ENCODE data around the gene NFYC. TPM values are rescaled to one million over a fixed set of nuclear protein-coding genes. Genes with fewer than 3 reads are reported as not detected.

The NFYC gene
- total and polyA plus RNA-seq, 8 donors = 54.6 to 98.1 (median 86.0) TPM

DNA sequence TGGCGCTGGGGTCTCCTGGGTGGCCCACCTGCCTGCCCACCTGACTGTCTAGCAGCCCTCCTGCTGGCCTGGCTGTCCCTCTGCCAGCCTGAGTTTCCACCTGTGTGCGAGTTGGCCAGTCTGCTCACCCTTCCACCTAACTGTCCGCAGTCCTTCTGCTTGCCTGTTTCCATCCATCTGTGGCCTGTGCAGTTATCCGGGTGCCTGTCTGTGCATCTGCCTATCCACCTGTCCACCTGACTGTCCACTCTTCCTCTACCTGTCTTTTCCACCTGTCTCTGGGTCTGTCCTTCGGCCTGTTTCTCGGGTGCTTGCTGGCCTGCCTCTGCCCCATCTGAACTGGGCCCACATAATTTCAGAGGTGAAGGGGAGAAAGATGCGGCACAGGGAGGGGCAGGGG is 93.9 kb downstream of the NFYC start:
- Histone ChIP-seq H3K27me3 (peaks cover 0 to 40% of the 10 kb centered on the region in 2 donors), H3K36me3 (no peaks in the 10 kb centered on the region), H3K9me3 (no peaks in the 10 kb centered on the region), H3K4me1 (peaks cover 7 to 12% of the 10 kb centered on the region in 2 donors), H3K4me3 (no peak overlapping the region), H3K27ac (no peak overlapping the region)
- ATAC-seq (no peak), DNase-seq (no peak)
- TF ChIP-seq, protein P1, sequence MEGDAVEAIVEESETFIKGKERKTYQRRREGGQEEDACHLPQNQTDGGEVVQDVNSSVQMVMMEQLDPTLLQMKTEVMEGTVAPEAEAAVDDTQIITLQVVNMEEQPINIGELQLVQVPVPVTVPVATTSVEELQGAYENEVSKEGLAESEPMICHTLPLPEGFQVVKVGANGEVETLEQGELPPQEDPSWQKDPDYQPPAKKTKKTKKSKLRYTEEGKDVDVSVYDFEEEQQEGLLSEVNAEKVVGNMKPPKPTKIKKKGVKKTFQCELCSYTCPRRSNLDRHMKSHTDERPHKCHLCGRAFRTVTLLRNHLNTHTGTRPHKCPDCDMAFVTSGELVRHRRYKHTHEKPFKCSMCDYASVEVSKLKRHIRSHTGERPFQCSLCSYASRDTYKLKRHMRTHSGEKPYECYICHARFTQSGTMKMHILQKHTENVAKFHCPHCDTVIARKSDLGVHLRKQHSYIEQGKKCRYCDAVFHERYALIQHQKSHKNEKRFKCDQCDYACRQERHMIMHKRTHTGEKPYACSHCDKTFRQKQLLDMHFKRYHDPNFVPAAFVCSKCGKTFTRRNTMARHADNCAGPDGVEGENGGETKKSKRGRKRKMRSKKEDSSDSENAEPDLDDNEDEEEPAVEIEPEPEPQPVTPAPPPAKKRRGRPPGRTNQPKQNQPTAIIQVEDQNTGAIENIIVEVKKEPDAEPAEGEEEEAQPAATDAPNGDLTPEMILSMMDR (IDR thresholded peaks at IDR 0.05) = no peak
- intact Hi-C loops (cut with DNase I) = no loop called here

DNA sequence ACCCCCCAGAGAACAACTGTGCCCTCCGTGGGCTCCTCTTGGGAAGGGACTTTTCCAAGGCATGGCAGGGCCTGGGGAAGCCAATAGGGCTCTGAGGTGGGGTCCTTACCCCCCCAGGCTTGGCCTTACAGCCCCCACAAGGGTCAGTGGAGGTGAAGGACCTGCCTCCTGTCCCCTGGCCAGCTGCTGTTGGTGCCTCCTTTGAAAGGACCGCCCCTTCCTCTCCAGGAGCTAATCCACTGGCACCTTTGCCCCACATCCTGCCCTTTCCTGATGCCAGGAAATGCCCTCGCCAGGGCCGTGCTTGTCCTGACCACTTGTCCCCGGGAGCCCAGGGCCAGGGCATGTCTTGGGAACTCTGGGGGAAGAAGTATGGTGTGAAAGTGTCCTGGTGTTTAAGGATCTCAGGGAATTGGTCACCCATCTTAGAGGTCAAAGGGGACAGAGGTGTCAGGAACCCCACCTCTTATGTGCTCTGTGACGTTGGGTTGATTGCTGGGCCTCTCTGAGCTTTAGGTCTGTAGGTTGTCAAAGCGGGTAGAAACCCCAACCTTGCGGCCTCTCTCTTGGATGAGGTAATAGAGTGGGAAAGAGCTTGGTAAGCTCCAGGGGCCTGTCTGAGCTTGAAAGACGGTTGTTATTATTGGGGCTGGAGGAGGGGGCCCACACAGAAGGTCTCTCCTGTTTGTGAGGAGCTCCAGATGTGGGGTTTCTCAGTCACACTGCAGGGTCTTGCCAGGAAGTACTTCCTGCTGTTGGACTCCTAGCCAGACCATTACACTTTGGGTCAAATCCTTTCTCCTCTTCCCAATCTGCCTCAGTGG is 94.9 kb downstream of the NFYC start:
- H3K27ac ChIP-seq = no peak overlapping the region
- H3K27me3 ChIP-seq = peaks cover 0 to 38% of the 10 kb centered on the region in 2 donors
- TF ChIP-seq, protein P1 (IDR thresholded peaks at IDR 0.05) = no peak
- no peak overlapping the region for H3K4me3 ChIP-seq
- no peaks in the 10 kb centered on the region for H3K9me3 ChIP-seq
- peak in 1 of 4 donors; percentile 35 for DNase-seq
- ATAC-seq = no peak
- peaks cover 7 to 12% of the 10 kb centered on the region in 2 donors for H3K4me1 ChIP-seq
- no peaks in the 10 kb centered on the region for H3K36me3 ChIP-seq
- intact Hi-C loops (cut with DNase I) = no loop called here

- no peaks in the 10 kb centered on the region for H3K36me3 ChIP-seq
- DNase-seq (no peak), ATAC-seq (no peak)
- H3K27ac ChIP-seq = no peak overlapping the region
- TF ChIP-seq, protein P1 (IDR thresholded peaks at IDR 0.05) = no peak
- H3K27me3 ChIP-seq = peaks cover 0 to 30% of the 10 kb centered on the region in 2 donors
- intact Hi-C loops (cut with DNase I) = no loop called here
- H3K4me1 ChIP-seq = peaks cover 7 to 12% of the 10 kb centered on the region in 2 donors
- H3K9me3 ChIP-seq = no peaks in the 10 kb centered on the region
- H3K4me3 ChIP-seq = no peak overlapping the region
Observed at GRCh38 chr1:40786995-40787705, 95.6 kb downstream of the NFYC start.

GRCh38 chr1:40787737-40788560 is 96.4 kb downstream of the NFYC start:
- TF ChIP-seq, protein P1 (IDR thresholded peaks at IDR 0.05) = no peak
- Histone ChIP-seq H3K9me3 (no peaks in the 10 kb centered on the region), H3K27me3 (peaks cover 0 to 22% of the 10 kb centered on the region in 2 donors), H3K4me1 (peaks cover 2 to 7% of the 10 kb centered on the region in 2 donors), H3K4me3 (no peak overlapping the region), H3K36me3 (no peaks in the 10 kb centered on the region), H3K27ac (no peak overlapping the region)
- DNase-seq = no peak
- ATAC-seq = no peak
- intact Hi-C loops (cut with DNase I) = no loop called here
